ENCODE data around the gene FTO. TPM values are rescaled to one million over a fixed set of nuclear protein-coding genes. Genes with fewer than 3 reads are reported as not detected.

Gene FTO
- total and polyA plus RNA-seq, 2 of the 8 experiments (the other 6 are each of a cell fraction or from before 2014, with no cell fraction given), result 34.5 to 59.8 TPM

GRCh38 chr16:53805752-53806151 lies 101.8 kb downstream of the FTO start:
- H3K56ac ChIP-seq (replicated peaks; ENCODE audit: insufficient read length, low read depth, low read length), result no peak overlapping the region
- no peak overlapping the region for H4K5ac ChIP-seq (ENCODE audit: insufficient read length, low read depth, low read length)
- peak overlapping the region; percentile 53; the same call in 1 of the 2 replicates for H2BK15ac ChIP-seq (ENCODE audit: low read length)
- DNase-seq (ENCODE audit: low read depth in 1 of 2, low spot score in 2 of 2), result no peak
- peak overlapping the region in 1 of 4 experiments; percentile 21; a peak in 1 of 7 replicates for H3K9ac ChIP-seq (replicated peaks in 1 of 4; ENCODE audit: extremely low read depth in 1 of 4, low read depth in 3 of 4, low read length in 3 of 4)
- H3K27ac ChIP-seq (ENCODE audit: low read depth, low read length), result no peak overlapping the region
- H2BK5ac ChIP-seq (ENCODE audit: low read depth, low read length), result peak overlapping the region; percentile 57; the same call in 1 of the 2 replicates
- ChIA-PET CTCF (ENCODE audit: partially characterized antibody) (interaction anchor here (0.8 to 1.0 kb wide), 2 partner anchors 8 to 253 kb away, joined by 4 read pairs; no protein-coding TSS in a partner anchor), POLR2A (ENCODE audit: partially characterized antibody) (no interaction called here)
- H3K4ac ChIP-seq (replicated peaks; ENCODE audit: insufficient read length, low read depth, low read length), result no peak overlapping the region
- H2AFZ ChIP-seq (ENCODE audit: low read length), result no peak overlapping the region
- no peak overlapping the region for H3K18ac ChIP-seq (ENCODE audit: extremely low read depth, low read length)
- no peak overlapping the region for H3K4me2 ChIP-seq (ENCODE audit: insufficient read depth in 1 of 2, low read depth in 2 of 2, low read length in 2 of 2)
- H3K23ac ChIP-seq (ENCODE audit: insufficient read length), result no peak overlapping the region
- H2AK5ac ChIP-seq (ENCODE audit: low read depth, low read length), result peak overlapping the region; percentile 84; the same call in 1 of the 2 replicates
- H3K79me1 ChIP-seq (ENCODE audit: low read depth, low read length), result no peaks in the 10 kb centered on the region
- H3K4me3 ChIP-seq (ENCODE audit: extremely low read depth in 1 of 4, insufficient read depth in 2 of 4, low read depth in 3 of 4, low read length in 4 of 4), result no peak overlapping the region
- H4K20me1 ChIP-seq (replicated peaks in 1 of 2; ENCODE audit: control insufficient read depth in 1 of 2, insufficient read depth in 2 of 2, low read length in 2 of 2), result no peaks in the 10 kb centered on the region
- 0 out of 2 replicates have a peak overlapping the region, but pooled peaks have one; percentile 23 for H2BK12ac ChIP-seq (ENCODE audit: low read depth, low read length)
- WGBS, 2 experiments (ENCODE audit: extremely low coverage in 1 of 2, insufficient coverage in 1 of 2, insufficient read length in 1 of 2, insufficient replicate concordance in 2 of 2, low coverage in 1 of 2, low lambda C conversion rate in 2 of 2, missing lambda C conversion rate in 1 of 2), result 98% methylated on average over 4 of the region's 4 CpGs; no CpG with 5 or more reads in 1 of the 2 experiments
- H2BK120ac ChIP-seq (replicated peaks; ENCODE audit: low read depth, low read length), result no peak overlapping the region
- no peak overlapping the region for H2BK20ac ChIP-seq (ENCODE audit: low read length)
- no peaks in the 10 kb centered on the region for H3K9me3 ChIP-seq (ENCODE audit: insufficient read depth in 2 of 2, low read depth in 1 of 2, low read length in 1 of 2)
- H3K27me3 ChIP-seq (replicated peaks in 1 of 4; ENCODE audit: control insufficient read depth in 3 of 4, extremely low read depth in 1 of 4, insufficient read depth in 3 of 4, low read length in 3 of 4), result no peaks in the 10 kb centered on the region
- peaks cover 0 to 17% of the 10 kb centered on the region in 2 experiments; a peak in 2 of 4 replicates for H3K79me2 ChIP-seq (ENCODE audit: control insufficient read depth in 1 of 2, insufficient read depth in 2 of 2, low read length in 2 of 2)
- H3K4me1 ChIP-seq (replicated peaks in 1 of 4; ENCODE audit: control insufficient read depth in 3 of 4, insufficient read depth in 4 of 4, low read length in 3 of 4), result peaks cover 0 to 3% (median 1%) of the 10 kb centered on the region in 4 experiments; a peak in 3 of 7 replicates
- no peak for TF ChIP-seq CHD1 (IDR thresholded peaks at IDR 0.05; ENCODE audit: low read depth, low read length)
- TF ChIP-seq NANOG (IDR thresholded peaks at IDR 0.05; ENCODE audit: insufficient read depth, low read depth, low read length, poor library complexity, severe bottlenecking), result no peak
- no peak for TF ChIP-seq USF2 (IDR thresholded peaks at IDR 0.05; ENCODE audit: low read length)
- TF ChIP-seq NRF1 (IDR thresholded peaks at IDR 0.05; ENCODE audit: low read depth, low read length), result no peak
- no peak for TF ChIP-seq CBX8 (IDR thresholded peaks at IDR 0.05; ENCODE audit: borderline replicate concordance, low read depth, low read length)
- TF ChIP-seq HDAC6 (IDR thresholded peaks at IDR 0.05; ENCODE audit: low read depth, low read length), result no peak
- no peak for TF ChIP-seq GABPA (IDR thresholded peaks at IDR 0.05; ENCODE audit: borderline replicate concordance, insufficient read depth, low read length)
- TF ChIP-seq ATF3 (IDR thresholded peaks at IDR 0.05; ENCODE audit: insufficient read depth, low read depth, low read length), result no peak
- no peak for TF ChIP-seq CEBPB (IDR thresholded peaks at IDR 0.05; ENCODE audit: low read depth, low read length)
- no peak for TF ChIP-seq ASH2L (IDR thresholded peaks at IDR 0.05; ENCODE audit: low read length)
- TF ChIP-seq SRF (IDR thresholded peaks at IDR 0.05; ENCODE audit: low read depth, low read length), result no peak
- TF ChIP-seq SP1 (IDR thresholded peaks at IDR 0.05; ENCODE audit: low read depth, low read length), result no peak
- no peak for TF ChIP-seq KDM1A (IDR thresholded peaks at IDR 0.05; ENCODE audit: borderline replicate concordance, low read length)
- FAIRE-seq, result no peak
- no peaks in the 10 kb centered on the region for H3K23me2 ChIP-seq (ENCODE audit: low read depth, low read length)
- H3K36me3 ChIP-seq (ENCODE audit: control insufficient read depth in 2 of 4, insufficient read depth in 4 of 4, low read length in 3 of 4), result no peaks in the 10 kb centered on the region
- no peak overlapping the region for H3K14ac ChIP-seq (ENCODE audit: insufficient read length)
- no peak overlapping the region for H4K8ac ChIP-seq (ENCODE audit: extremely low read depth, insufficient read depth, low read length)
- H4K91ac ChIP-seq (replicated peaks; ENCODE audit: insufficient read length, low read length), result no peak overlapping the region

All from H1 (cell line).